GM12878 (cell line): Measurements from ENCODE around the gene PRM2.

Experiments used
- CTCF ChIP-seq, 3 experiments: IDR thresholded peaks in 2 of 3; conservative IDR thresholded peaks in 1 of 3; 2 replicates each; pipeline ENCODE4 v1.5.1; 2011; ENCODE audit warnings: low read depth in 3 of 3, low read length in 3 of 3, mild to moderate bottlenecking in 3 of 3, control low read depth in 2 of 3, moderate library complexity in 2 of 3, inconsistent platforms in 1 of 3, mixed read lengths in 1 of 3; ENCODE audit not compliant: control insufficient read depth in 2 of 3, insufficient read depth in 1 of 3; ENCODE audit errors: extremely low read depth in 1 of 3
- EZH2 ChIP-seq: IDR thresholded peaks from 2 replicates; pipeline ENCODE4 v1.6.1; 2012; ENCODE audit warnings: low read depth, mild to moderate bottlenecking, control low read depth, inconsistent platforms, low read length, borderline replicate concordance; ENCODE audit not compliant: control insufficient read depth
- HDAC2 ChIP-seq: fragments of 200-600 bp; sonication (generic); IDR thresholded peaks from 2 replicates; pipeline ENCODE4 v1.6.1; 2017
- NR2C2 ChIP-seq: IDR thresholded peaks from 2 replicates; pipeline ENCODE4 v1.6.1; 2011; ENCODE audit warnings: borderline replicate concordance, low read depth; ENCODE audit not compliant: control insufficient read depth, insufficient read length
- RFX5 ChIP-seq: IDR thresholded peaks from 2 replicates; pipeline ENCODE4 v1.6.1; 2011; ENCODE audit warnings: low read depth, low read length, improper control_type of control experiment
- TAF1 ChIP-seq: IDR thresholded peaks from 2 replicates; pipeline ENCODE4 v1.6.1; 2011; ENCODE audit warnings: mild to moderate bottlenecking, low read depth, low read length, borderline replicate concordance
- YBX1 ChIP-seq: fragments of 450-650 bp; IDR thresholded peaks from 2 replicates; pipeline ENCODE4 v1.6.1; 2016; ENCODE audit warnings: antibody characterized with exemption

- no peak for TF ChIP-seq TAF1
- TF ChIP-seq EZH2 = no peak
- TF ChIP-seq NR2C2 = no peak
- TF ChIP-seq CTCF (IDR thresholded peaks at IDR 0.05 in 2 of 3, conservative IDR thresholded peaks at IDR 0.05 in 1 of 3; ENCODE audit: control insufficient read depth in 2 of 3, extremely low read depth in 1 of 3, insufficient read depth in 1 of 3, low read depth in 3 of 3, low read length in 3 of 3) = no peak
- no peak for TF ChIP-seq HDAC2
- no peak for TF ChIP-seq RFX5
- TF ChIP-seq YBX1 = no peak
Measured at GRCh38 chr16:11310997-11311561, 34.8 kb upstream of the PRM2 start.
